T-helper 2 cell treated with Interferon-gamma antibody and Interleukin-4, amounts not matched to agents 100 ng/mL and 5 ng/mL, for 36 hours (primary cell): Measurements from ENCODE around the gene ELK1. TPM values are rescaled to one million over a fixed set of nuclear protein-coding genes. Genes with fewer than 3 reads are reported as not detected.
"Not testable (repeated sequence)": the region's sequence is repeated elsewhere in the genome, so short reads cannot be mapped to it uniquely, and the experiment has no call there.

Source experiments
- intact Hi-C: fragments of 100-400 bp; cut with micrococcal nuclease; formaldehyde crosslinking; loops from one replicate; pipeline ENCODE4 v1.15.1; 2023
- total RNA-seq: library from RNA; stranded (reverse); gene quantifications from 2 replicates; pipeline ENCODE4 v1.2.3, GENCODE V29; 2022

The ELK1 gene
- total RNA-seq, 1 donor from 2014 or later, result 57.4 TPM

- intact Hi-C loops, result no loop called here
Observed at GRCh38 chrX:47613082-47613481, 37.3 kb downstream of the ELK1 start.

GRCh38 chrX:47612418-47612817 lies 37.9 kb downstream of the ELK1 start:
- intact Hi-C loops, result no loop called here

- intact Hi-C loops, result no loop called here
Observed at GRCh38 chrX:47611926-47612325, 38.4 kb downstream of the ELK1 start.

DNA sequence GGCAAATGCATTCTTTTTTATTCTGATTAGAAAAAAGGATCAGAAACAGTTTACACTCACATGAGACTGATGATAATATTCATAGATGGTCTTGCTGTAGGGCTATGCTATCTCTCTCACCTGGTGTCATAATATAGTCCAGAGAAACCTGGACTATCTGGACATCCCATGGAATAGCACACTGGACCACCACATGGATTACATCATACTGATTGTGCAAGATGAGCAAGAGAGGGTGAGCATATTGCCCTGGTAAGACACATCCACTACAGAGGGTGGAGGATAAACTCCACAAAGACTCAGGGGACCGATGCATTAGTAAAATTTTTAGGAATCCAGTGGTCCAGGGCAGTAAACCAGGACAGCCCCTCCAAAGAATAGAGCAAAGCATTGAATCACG lies 38.9 kb downstream of the ELK1 start:
- intact Hi-C loops, result no loop called here

DNA sequence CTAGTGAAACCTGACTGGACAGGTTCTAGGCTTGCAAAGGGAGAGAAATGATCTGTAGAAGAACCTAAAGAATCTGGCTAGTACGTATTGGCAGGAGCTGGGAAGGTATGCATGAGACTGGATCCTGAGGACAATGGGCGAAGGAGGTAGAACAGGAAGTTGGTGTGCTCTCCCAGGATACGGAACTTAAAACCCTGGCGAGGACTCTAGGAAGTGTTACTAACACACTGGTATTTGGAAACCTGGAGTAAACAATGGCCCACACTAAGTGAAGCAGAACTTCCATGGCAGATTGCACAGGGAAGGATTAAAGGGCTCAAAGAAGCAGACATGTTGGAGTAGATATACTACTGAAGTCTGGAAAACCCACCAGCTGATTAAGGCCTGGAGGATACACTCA lies 39.9 kb downstream of the ELK1 start:
- intact Hi-C loops, result no loop called here

DNA sequence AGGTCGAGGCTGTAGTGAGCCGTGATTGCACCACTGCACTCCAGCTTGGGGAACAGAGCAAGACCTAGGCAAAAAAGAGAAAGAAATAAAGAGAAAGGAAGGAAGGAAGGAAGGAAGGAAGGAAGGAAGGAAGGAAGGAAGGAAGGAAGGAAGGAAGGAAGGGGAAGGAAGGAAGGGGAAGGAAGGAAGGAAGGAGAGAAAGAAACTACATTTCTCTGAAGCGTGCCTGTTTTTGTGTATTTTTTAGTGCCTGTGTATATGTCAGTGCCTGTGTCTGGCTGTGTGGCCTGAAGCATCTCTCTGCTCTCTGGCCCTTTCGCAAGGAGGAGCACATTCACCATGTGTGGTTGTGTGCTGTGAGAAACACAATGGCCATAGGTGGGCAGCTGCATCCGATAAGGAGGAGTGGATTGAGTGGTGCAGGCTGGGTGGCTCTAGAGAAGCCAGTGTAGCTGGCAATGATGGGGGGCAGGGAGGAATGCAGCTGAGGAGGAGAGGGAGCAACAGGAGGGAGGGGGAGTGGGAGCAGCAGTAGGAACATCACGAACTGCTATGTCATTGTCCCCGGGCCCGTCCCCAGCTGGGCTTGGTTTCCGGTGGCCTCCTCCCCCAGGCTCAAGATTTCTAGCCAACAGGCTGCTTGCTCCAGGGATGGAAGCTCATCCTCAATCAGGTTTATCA lies 42.1 kb downstream of the ELK1 start:
- intact Hi-C loops, result no loop called here

- intact Hi-C loops, result no loop called here
Observed at GRCh38 chrX:47607091-47607490, 43.3 kb downstream of the ELK1 start.

DNA sequence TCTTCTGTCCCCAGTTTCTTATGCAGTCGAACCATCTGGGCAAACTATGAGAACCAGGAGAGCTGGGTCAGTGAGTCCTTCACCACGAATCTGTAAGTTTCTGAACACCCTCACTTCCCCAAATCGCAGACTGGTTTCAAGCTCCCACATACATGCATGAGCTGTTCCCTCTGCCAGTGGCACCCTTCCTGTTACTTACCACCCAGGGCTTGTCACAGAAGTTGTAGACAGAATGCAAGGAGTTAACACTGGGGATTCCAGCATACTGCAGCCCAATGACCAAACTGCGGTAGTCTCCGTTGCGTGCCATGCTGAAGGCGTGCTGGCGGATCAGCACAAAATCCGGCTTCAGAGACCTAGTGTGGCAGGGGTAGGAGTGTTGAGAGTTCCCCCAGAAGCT lies 45.3 kb downstream of the ELK1 start:
- intact Hi-C loops, result no loop called here

DNA sequence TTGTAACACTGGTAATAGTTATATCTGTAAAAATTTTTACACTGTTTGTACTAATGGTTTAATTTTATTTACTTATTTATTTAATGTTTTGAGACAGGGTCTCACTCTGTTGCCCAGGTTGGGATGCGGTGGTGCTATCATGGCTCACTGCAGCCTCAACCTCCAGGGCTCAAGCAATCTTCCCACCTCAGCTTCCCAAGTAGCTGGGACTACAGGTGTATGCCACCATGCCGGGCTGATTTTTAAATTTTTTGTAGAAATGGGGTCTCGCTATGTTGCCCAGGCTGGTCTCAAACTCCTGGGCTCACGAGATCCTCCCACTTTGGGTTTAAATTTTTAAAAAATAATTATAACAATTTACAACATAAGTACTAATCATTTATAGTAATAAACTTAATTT lies 47.2 kb downstream of the ELK1 start:
- intact Hi-C loops, result not testable (repeated sequence)

DNA sequence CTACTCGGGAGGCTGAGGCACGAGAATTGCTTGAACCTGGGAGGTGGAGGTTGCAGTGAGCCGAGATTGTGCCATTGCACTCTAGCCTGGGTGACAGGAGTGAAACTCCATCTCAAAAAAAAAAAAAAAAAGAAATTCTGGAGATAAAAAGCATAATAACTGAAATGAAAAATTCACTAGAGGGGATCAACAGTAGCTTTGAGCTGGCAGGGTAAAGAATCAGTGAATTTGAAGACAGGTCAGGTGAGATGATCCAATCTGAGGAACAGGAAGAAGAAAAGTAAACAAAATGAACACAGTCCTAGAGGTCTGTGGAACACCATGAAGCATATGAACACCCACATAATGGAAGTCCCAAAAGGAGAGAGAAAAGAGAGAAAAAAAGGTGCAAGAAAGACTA lies 53.1 kb downstream of the ELK1 start:
- intact Hi-C loops, result no loop called here

GRCh38 chrX:47596256-47596655 lies 54.1 kb downstream of the ELK1 start:
- intact Hi-C loops, result no loop called here

GRCh38 chrX:47595716-47596251 lies 54.6 kb downstream of the ELK1 start:
- intact Hi-C loops, result no loop called here

GRCh38 chrX:47593522-47593921 lies 56.8 kb downstream of the ELK1 start:
- intact Hi-C loops, result no loop called here

DNA sequence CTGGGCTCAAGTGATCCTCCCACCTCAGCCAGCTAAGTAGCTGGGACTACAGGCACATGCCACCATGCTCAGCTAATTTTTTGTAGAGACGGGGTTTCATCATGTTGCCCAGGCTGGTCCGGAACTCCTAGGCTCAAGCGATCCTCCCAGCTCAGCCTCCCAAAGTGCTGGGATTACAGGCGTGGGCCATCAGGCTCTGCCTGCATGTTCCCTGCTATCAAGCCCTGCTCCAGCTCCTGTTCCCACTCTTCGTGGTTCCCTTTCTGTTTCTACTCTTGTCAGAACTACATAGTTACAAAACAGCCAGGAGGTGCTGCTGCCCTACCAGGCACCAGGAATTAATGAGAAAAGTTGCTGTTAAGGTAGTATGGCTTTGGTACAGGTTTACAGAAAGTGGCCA lies 59.4 kb downstream of the ELK1 start:
- intact Hi-C loops, result no loop called here

- intact Hi-C loops, result no loop called here
Observed at GRCh38 chrX:47587906-47588735, 62.2 kb downstream of the ELK1 start.

DNA sequence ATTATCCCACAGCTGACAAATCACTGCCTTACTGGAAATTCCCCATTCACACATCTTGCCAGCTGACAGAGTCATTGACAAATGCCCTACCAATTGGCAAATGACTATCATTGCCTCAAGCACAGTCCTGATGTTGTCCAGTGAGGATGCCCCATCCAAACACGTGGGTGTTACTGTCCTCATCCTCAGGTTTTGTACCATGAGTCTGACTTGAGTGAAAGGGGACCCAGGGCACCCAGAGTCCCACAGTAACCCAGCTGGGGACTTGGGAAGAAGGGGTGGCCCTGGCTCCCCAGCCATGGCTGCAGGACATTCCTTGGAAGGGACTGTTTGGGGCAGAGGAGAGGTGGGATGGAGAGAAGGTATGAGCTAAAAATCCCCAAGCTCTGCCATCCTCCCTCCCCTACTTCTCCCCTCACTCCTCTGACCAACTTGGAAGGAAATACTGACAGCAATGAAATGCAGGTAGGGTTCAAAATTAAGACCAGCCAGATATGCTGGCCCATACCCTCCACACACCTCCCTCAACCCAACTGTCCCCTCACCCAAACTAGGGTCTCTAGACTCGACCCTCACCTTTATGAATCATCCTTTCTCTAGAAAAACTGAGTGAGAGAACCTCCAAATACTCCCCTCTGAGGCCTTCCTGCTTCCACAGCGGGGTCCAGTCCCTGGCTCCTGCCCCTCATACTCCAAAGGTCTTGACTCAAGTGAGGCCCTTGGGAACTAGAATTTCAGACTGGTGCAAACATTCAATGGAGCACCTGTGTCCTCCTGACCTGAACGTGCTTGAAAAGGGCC lies 63.1 kb downstream of the ELK1 start:
- intact Hi-C loops, result no loop called here

- intact Hi-C loops, result no loop called here
Observed at GRCh38 chrX:47586043-47586787, 64.1 kb downstream of the ELK1 start.
